Astrocyte of the hippocampus (primary cell): ENCODE measurements around the gene KLHL1.

Source experiments
- DNase-seq: peaks from one replicate; pipeline ENCODE4 v3.0.0; 2011; ENCODE audit warnings: low read depth, low spot score

KLHL1 gene

DNA sequence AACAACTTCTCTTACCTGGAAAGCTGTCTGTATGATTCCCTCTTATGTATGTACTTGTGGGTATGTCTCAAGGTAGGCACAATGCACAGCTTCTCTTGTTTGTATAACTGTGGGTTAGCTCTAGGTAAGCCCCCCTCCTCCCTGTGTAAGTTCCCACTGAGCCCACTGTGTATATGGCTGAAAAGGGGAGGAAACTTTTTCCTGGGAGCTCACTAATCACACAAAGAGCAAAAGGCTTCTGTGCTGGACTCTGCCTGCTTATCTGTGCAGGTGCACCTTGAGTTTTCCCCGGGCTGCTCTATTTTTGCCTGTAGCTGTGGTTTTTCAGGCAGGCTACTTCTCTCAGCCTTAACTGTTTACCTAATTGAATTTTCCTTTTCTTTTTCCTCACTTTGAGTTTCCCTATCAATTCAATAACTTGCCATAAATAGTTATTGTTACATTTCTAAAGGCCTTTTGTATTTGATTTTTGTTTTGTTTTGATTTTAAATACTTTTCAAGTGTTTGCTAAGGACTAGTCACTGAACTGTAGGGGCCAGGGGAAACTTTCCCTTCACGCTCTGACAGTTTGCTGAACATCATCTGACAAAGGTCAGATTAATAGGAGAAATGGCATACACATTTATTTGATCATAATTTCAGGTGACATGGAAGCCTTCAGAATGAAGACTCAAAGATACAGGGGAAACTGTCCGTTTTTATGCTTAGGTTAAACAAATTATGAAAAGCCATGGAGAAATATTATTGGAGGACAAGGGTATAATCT lies 424.1 kb downstream of the KLHL1 start:
- no peak for DNase-seq

DNA sequence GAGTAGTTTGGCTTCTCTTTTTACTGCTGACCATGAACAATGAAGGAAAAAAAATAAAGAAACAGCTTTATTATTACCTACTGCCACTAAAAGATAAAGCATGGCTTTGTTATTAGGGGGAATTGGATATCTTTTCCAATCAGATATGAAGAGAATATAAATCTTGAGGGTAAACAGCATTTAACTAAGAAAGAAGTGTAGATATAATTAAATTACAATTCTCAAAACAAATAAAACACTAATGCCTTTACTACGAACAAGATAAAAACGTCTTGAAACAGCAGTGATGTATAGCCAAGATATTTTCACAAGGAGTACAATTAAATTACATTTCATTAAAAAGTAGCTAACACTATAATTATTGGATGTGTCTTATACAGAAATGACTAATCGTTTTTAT lies 426.5 kb downstream of the KLHL1 start:
- DNase-seq: no peak

DNA sequence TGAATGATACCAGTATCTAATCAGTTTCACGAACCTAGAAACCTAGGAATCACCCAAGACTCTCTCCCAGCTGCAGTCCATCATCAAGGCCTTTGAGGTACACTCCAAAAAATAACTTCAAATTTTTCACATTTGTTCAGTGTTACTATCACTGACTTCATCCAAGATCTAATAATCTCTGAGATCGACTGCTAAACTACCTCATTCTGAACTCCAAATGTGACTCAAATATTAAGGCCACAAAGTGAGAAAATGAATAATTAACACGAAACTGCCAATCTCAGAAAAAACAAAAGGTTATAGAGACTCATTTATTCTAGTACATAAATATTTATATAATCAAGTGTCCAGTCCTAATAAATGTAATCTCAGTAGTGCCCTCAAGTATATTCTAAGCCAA lies 430.9 kb downstream of the KLHL1 start:
- DNase-seq: no peak

DNA sequence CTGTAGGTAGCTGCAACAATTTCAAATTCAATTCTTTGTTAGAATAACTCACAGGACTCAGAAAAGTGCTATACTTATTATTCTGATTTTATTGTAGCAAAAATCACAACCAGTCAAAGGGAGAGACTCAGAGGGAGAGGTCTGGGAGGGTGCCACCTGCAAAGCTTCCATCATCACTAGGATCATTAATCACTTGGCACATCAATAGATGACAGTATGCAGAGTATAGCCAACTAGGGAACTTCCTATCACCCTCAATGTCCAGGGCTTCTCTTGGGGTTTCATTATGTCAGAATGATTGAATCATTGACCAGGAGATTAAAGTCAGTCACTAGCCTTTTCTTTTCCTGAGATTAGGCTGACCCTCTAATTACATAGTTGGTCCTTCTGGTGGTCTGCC lies 432.0 kb downstream of the KLHL1 start:
- DNase-seq: no peak

DNA sequence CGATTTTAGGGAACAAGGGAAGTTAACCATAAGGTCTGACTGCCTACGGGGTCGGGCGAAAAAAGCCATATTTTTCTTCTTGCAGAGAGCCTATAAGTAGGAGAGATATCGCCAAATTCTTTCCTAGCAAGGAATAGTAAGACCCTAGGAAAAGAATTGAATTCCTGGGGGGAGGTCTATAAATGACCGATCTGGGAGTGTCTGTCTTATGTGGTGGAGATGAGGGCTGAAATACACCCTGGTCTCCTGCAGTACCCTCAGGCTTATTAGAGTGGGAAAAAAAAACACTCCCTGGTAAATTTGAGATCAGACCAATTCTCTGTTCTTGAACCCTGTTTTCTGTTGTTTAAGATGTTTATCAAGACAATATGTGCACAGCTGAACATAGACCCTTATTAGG lies 448.1 kb downstream of the KLHL1 start:
- DNase-seq: no peak

- no peak for DNase-seq
These were observed 450.6 kb downstream of the KLHL1 start for GRCh38 chr13:69657676-69658075.

DNA sequence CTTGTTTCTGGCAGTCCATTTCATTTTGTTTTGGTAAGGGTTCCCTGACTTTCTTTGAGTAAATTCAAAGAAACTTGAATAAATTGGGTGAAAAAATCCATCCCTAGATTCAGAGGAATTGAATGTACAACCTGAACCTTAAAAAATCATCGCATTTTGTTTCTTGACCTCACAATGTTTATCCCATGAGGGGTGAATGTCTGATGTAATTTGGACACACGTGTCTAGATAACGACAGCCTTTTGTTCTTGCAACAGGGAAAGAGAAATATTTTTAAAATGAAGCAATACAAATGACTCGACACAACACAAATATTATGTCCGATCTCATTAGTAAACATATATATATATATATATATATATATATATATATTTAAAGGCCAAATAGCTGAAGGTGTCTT lies 453.9 kb downstream of the KLHL1 start:
- DNase-seq: no peak
